ENCODE results near the gene PDE7B.

The PDE7B gene

GRCh38 chr6:136061701-136062100, 210.2 kb downstream of the PDE7B start:
- no peak overlapping the region for H3K27ac ChIP-seq
- TF ChIP-seq ZFX (IDR thresholded peaks at IDR 0.05) = no peak
- no peak for TF ChIP-seq CTCF (conservative IDR thresholded peaks at IDR 0.05)

GRCh38 chr6:136063096-136063495, 211.6 kb downstream of the PDE7B start:
- TF ChIP-seq CTCF (conservative IDR thresholded peaks at IDR 0.05) (no peak), ZFX (IDR thresholded peaks at IDR 0.05) (no peak)

GRCh38 chr6:136066005-136066404, 214.5 kb downstream of the PDE7B start:
- H3K27ac ChIP-seq = no peak overlapping the region
- TF ChIP-seq CTCF (conservative IDR thresholded peaks at IDR 0.05) (no peak), ZFX (IDR thresholded peaks at IDR 0.05) (no peak)

More at GRCh38 chr6:136063096-136063495, 211.6 kb downstream of the PDE7B start:
- H3K27ac ChIP-seq = no peak overlapping the region

GRCh38 chr6:136067731-136068341, 216.3 kb downstream of the PDE7B start:
- H3K27ac ChIP-seq = no peak overlapping the region
- TF ChIP-seq CTCF (conservative IDR thresholded peaks at IDR 0.05) = no peak
- no peak for TF ChIP-seq ZFX (IDR thresholded peaks at IDR 0.05)

GRCh38 chr6:136069119-136069518, 217.6 kb downstream of the PDE7B start:
- TF ChIP-seq ZFX (IDR thresholded peaks at IDR 0.05) = no peak
- no peak for TF ChIP-seq CTCF (conservative IDR thresholded peaks at IDR 0.05)
- H3K27ac ChIP-seq = no peak overlapping the region

GRCh38 chr6:136070815-136071214, 219.3 kb downstream of the PDE7B start:
- no peak overlapping the region for H3K27ac ChIP-seq
- TF ChIP-seq CTCF (conservative IDR thresholded peaks at IDR 0.05) = no peak
- no peak for TF ChIP-seq ZFX (IDR thresholded peaks at IDR 0.05)

- no peak for TF ChIP-seq CTCF (conservative IDR thresholded peaks at IDR 0.05)
- no peak for TF ChIP-seq ZFX (IDR thresholded peaks at IDR 0.05)
- H3K27ac ChIP-seq = no peak overlapping the region
Observed at GRCh38 chr6:136072691-136073090, 221.2 kb downstream of the PDE7B start.

Data from C4-2B (cell line).